SU-DHL-6 (cell line): Measurements from ENCODE around the gene CDV3.

Source experiments
- CTCF ChIP-seq: fragments of 200-600 bp; sonication (generic); IDR thresholded peaks from one replicate; pipeline ENCODE4 v1.5.1; 2017; ENCODE audit warnings: antibody characterized with exemption, mild to moderate bottlenecking, low read length, moderate library complexity; ENCODE audit not compliant: insufficient read depth, poor library complexity, severe bottlenecking
- EZH2phosphoT487 ChIP-seq: fragments of 200-600 bp; sonication (generic), shearing (Covaris generic); conservative IDR thresholded peaks from 2 replicates; pipeline ENCODE4 v1.6.1; 2018; ENCODE audit warnings: mild to moderate bottlenecking, antibody characterized with exemption, low read length, moderate library complexity, mixed read lengths

GRCh38 chr3:133606902-133607301, 33.4 kb downstream of the CDV3 start:
- TF ChIP-seq CTCF, result no peak
- no peak for TF ChIP-seq EZH2phosphoT487
